CD4-positive, CD25-positive, alpha-beta regulatory T cell (primary cell): ENCODE results near the gene ITGA4. TPM values are rescaled to one million over a fixed set of nuclear protein-coding genes. Genes with fewer than 3 reads are reported as not detected.

Source experiments
- ATAC-seq, 2 donors: fragments of 150-1000 bp; cut with Tn5 transposase; one replicate each; pipeline ENCODE4 v1.10.0; 2021; ENCODE audit warnings: low read depth in 2 of 2, moderate number of reproducible peaks in 2 of 2, moderate library complexity in 1 of 2
- DNase-seq, 3 donors: peaks; one replicate each; pipeline versions ENCODE4 v3.0.0 to v3.0.0-alpha.2; 2012 to 2022; ENCODE audit warnings: mixed read lengths in 1 of 3
- H3K27ac ChIP-seq: one replicate; pipeline ENCODE4 v1.7.0; 2013; ENCODE audit warnings: mild to moderate bottlenecking, low read length; ENCODE audit not compliant: insufficient read depth, poor library complexity, severe bottlenecking
- H3K27me3 ChIP-seq: one replicate; pipeline ENCODE4 v1.7.0; 2013; ENCODE audit warnings: low read length; ENCODE audit not compliant: control insufficient read depth, insufficient read depth
- H3K36me3 ChIP-seq: one replicate; pipeline ENCODE4 v1.7.0; 2013; ENCODE audit warnings: mild to moderate bottlenecking, low read length, moderate library complexity; ENCODE audit not compliant: control insufficient read depth, insufficient read depth
- H3K4me1 ChIP-seq: 2 replicates; pipeline ENCODE4 v1.7.0; 2013; ENCODE audit warnings: mild to moderate bottlenecking, low read length; ENCODE audit not compliant: insufficient read depth, control insufficient read depth, poor library complexity, severe bottlenecking
- H3K4me3 ChIP-seq: one replicate; pipeline ENCODE4 v1.7.0; 2013; ENCODE audit warnings: low read depth, mild to moderate bottlenecking, low read length, moderate library complexity
- H3K9me3 ChIP-seq, 2 experiments: 1 replicate in 1 of 2; 2 replicates in 1 of 2; pipeline ENCODE4 v1.7.0; 2013; ENCODE audit warnings: low read length in 2 of 2, mild to moderate bottlenecking in 1 of 2, moderate library complexity in 1 of 2; ENCODE audit not compliant: control insufficient read depth in 2 of 2
- H3K27ac Mint-ChIP-seq, 3 donors: one replicate each; pipeline ENCODE4 v1.8.0; 2020 to 2022; ENCODE audit warnings: mild to moderate bottlenecking in 3 of 3, mixed read lengths in 3 of 3, moderate library complexity in 2 of 3
- H3K27me3 Mint-ChIP-seq: one replicate; pipeline ENCODE4 v1.8.0; 2022; ENCODE audit warnings: mild to moderate bottlenecking, mixed read lengths
- H3K36me3 Mint-ChIP-seq: one replicate; pipeline ENCODE4 v1.8.0; 2020; ENCODE audit warnings: mixed read lengths
- H3K4me1 Mint-ChIP-seq, 4 donors: one replicate each; pipeline ENCODE4 v1.8.0; 2020 to 2022; ENCODE audit warnings: mixed read lengths in 4 of 4, mild to moderate bottlenecking in 1 of 4
- H3K4me3 Mint-ChIP-seq, 4 donors: one replicate each; pipeline ENCODE4 v1.8.0; 2020 to 2022; ENCODE audit warnings: mild to moderate bottlenecking in 4 of 4, mixed read lengths in 4 of 4, moderate library complexity in 3 of 4
- H3K9me3 Mint-ChIP-seq, 7 donors: one replicate each; pipeline ENCODE4 v1.8.0; 2020 to 2022; ENCODE audit warnings: mixed read lengths in 7 of 7, mild to moderate bottlenecking in 3 of 7, moderate library complexity in 2 of 7
- polyA plus RNA-seq, 4 donors: library from polyadenylated mRNA; unstranded; fragments of 300-500 nt; fragmentation: Illumina TruSeq; gene quantifications; one replicate each; pipeline ENCODE4 v1.2.3, GENCODE V29; 2021
- total RNA-seq: library from RNA; stranded (reverse); gene quantifications from one replicate; pipeline ENCODE4 v1.2.3, GENCODE V29; 2022

Gene ITGA4
- 18.8 TPM for total RNA-seq
- 10 to 100 TPM; 38.0 to 86.0 (median 64.9) TPM for polyA plus RNA-seq

DNA sequence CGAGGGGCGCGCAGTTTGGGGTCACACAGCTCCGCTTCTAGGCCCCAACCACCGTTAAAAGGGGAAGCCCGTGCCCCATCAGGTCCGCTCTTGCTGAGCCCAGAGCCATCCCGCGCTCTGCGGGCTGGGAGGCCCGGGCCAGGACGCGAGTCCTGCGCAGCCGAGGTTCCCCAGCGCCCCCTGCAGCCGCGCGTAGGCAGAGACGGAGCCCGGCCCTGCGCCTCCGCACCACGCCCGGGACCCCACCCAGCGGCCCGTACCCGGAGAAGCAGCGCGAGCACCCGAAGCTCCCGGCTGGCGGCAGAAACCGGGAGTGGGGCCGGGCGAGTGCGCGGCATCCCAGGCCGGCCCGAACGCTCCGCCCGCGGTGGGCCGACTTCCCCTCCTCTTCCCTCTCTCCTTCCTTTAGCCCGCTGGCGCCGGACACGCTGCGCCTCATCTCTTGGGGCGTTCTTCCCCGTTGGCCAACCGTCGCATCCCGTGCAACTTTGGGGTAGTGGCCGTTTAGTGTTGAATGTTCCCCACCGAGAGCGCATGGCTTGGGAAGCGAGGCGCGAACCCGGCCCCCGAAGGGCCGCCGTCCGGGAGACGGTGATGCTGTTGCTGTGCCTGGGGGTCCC is at the start of gene ITGA4:
Gene ITGA4 (plus strand): TSS at position 266 of the 620 bp plus-strand sequence. CDS start 269 bp downstream, at position 535.
- Mint-ChIP-seq H3K4me3 (peak within 1 kb of the TSS; percentile 89 to 96 (median 94)), H3K9me3 (no peaks in the 10 kb centered on the region), H3K4me1 (peaks cover 24 to 61% (median 38%) of the 10 kb centered on the region in 4 donors), H3K27me3 (no peaks in the 10 kb centered on the region), H3K36me3 (no peaks in the 10 kb centered on the region), H3K27ac (peak within 1 kb of the TSS; percentile 87 to 95 (median 95))
- peaks cover 2% of the 10 kb centered on the region for H3K27me3 ChIP-seq
- H3K9me3 ChIP-seq = no peaks in the 10 kb centered on the region
- no peaks in the 10 kb centered on the region for H3K36me3 ChIP-seq
- peak within 1 kb of the TSS; percentile 94 for H3K4me3 ChIP-seq
- DNase-seq (peak; percentile 62 to 91 (median 76)), ATAC-seq (peak; percentile 83 to 84)
- H3K4me1 ChIP-seq = peaks cover 36% of the 10 kb centered on the region
- peak within 1 kb of the TSS; percentile 81 for H3K27ac ChIP-seq

DNA sequence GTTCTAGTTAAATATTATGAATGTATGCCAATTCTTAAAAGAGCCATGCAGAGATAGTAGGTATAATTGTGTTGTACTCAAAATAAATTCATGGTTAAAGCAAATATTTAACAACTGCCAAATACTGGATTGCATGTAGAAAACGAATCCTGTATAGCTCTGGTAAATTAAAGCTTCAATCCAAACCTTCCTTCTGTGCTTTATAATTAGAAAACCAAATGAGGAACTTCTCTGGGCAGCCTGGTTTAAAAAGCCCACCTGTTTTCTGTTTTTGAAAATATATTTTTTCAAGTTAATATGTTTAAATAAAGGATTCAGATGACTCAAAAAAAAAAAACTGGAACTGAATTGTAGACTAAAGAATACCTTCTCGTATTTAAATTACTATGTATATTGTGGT is 48.3 kb upstream of the ITGA4 start:
- H3K9me3 ChIP-seq = peaks cover 0 to 1% of the 10 kb centered on the region in 2 experiments
- Mint-ChIP-seq H3K36me3 (peaks cover 10% of the 10 kb centered on the region), H3K4me1 (peaks cover 0 to 5% (median 4%) of the 10 kb centered on the region in 4 donors), H3K27me3 (peaks cover 1% of the 10 kb centered on the region), H3K9me3 (peaks cover 0 to 9% (median 2%) of the 10 kb centered on the region in 7 donors), H3K4me3 (no peak overlapping the region), H3K27ac (no peak overlapping the region)
- H3K27ac ChIP-seq = no peak overlapping the region
- DNase-seq (no peak), ATAC-seq (no peak)
- H3K4me1 ChIP-seq = no peaks in the 10 kb centered on the region
- H3K36me3 ChIP-seq = no peaks in the 10 kb centered on the region
- H3K4me3 ChIP-seq = no peak overlapping the region
- H3K27me3 ChIP-seq = no peaks in the 10 kb centered on the region

DNA sequence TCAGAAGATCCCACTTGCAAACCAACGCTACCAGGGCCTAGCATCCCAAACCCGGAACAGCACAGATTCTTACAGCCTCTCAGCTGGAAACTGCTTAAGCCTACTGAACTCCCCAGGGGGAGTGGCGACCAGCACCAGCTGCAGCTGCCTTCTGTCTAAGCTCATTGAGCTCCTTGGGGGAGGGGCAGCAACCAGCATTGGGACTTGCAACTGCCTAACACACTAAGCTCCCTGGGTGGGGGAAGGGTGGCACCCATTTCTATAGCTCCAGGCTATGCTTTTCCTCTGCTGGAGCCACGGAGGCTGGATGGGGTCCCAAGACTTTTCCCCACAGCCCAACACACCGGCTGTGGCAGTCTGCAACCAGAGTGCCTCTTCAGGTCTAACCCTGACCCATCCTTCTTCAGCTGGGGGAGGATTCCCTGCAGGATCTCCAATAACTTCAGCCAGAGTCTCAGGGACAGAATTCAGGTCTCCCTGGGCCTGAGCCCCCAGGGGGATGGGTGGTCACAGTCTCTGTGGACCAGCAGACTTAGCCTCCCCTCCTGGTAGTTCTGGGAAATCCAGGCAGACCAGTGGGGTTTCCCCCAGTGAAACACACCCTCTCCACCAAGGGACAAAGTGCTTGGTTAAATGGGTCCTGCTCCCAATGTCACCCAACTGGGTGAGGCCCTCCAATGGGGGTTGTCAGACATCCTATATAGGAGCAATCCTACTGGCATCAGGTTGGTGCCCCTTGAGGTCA is 45.9 kb upstream of the ITGA4 start:
- no peak overlapping the region for H3K27ac ChIP-seq
- no peak overlapping the region for H3K4me3 ChIP-seq
- Mint-ChIP-seq H3K36me3 (peaks cover 9% of the 10 kb centered on the region), H3K27me3 (peaks cover 7% of the 10 kb centered on the region), H3K27ac (peak overlapping the region in 1 of 3 donors; percentile 42), H3K9me3 (peaks cover 0 to 16% (median 5%) of the 10 kb centered on the region in 7 donors), H3K4me3 (no peak overlapping the region), H3K4me1 (peaks cover 0 to 4% (median 0%) of the 10 kb centered on the region in 4 donors)
- DNase-seq (no peak), ATAC-seq (no peak)
- H3K4me1 ChIP-seq = no peaks in the 10 kb centered on the region
- H3K9me3 ChIP-seq = no peaks in the 10 kb centered on the region
- no peaks in the 10 kb centered on the region for H3K27me3 ChIP-seq
- H3K36me3 ChIP-seq = no peaks in the 10 kb centered on the region

DNA sequence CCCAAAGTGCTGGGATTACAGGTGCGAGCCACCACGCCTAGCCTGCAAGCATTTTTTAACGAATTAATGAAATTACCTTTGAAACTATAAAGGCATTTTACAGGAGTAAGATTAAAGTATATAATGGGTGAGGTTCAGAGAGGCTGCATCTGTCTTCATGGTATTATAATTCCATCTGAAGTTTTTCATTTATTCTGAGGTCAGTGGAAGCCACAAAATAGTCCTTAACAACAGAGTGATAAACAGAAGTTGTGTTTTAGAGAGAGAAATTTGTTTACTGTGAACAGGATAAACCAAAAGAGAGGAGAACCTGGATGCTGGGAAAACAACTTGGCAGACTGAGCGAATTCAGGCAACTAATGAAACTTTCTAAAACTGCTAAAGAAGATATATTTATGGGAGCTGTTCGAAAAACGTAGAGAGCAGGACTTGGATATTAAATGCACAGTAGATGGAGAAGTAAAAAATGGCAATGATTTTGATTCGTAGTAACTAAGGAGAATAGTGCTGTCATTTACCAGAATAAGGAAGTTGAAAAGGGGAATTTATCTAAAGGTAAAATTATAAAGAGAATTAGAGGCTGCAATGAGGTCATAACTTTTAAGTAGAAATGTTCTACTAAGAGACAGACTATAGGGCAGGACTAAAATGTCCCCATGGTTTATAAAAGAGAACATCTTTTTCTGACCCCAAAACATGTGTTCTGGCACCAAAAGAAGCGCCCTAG is 37.9 kb upstream of the ITGA4 start:
- Histone ChIP-seq H3K9me3 (no peaks in the 10 kb centered on the region), H3K4me1 (no peaks in the 10 kb centered on the region), H3K36me3 (no peaks in the 10 kb centered on the region), H3K27ac (no peak overlapping the region), H3K27me3 (no peaks in the 10 kb centered on the region), H3K4me3 (no peak overlapping the region)
- Mint-ChIP-seq H3K4me1 (peaks cover 11 to 18% (median 15%) of the 10 kb centered on the region in 4 donors), H3K27ac (no peak overlapping the region), H3K27me3 (peaks cover 1% of the 10 kb centered on the region), H3K36me3 (peaks cover under 1% of the 10 kb centered on the region), H3K4me3 (no peak overlapping the region), H3K9me3 (peaks cover 0 to 6% (median 4%) of the 10 kb centered on the region in 7 donors)
- ATAC-seq (no peak), DNase-seq (no peak)

DNA sequence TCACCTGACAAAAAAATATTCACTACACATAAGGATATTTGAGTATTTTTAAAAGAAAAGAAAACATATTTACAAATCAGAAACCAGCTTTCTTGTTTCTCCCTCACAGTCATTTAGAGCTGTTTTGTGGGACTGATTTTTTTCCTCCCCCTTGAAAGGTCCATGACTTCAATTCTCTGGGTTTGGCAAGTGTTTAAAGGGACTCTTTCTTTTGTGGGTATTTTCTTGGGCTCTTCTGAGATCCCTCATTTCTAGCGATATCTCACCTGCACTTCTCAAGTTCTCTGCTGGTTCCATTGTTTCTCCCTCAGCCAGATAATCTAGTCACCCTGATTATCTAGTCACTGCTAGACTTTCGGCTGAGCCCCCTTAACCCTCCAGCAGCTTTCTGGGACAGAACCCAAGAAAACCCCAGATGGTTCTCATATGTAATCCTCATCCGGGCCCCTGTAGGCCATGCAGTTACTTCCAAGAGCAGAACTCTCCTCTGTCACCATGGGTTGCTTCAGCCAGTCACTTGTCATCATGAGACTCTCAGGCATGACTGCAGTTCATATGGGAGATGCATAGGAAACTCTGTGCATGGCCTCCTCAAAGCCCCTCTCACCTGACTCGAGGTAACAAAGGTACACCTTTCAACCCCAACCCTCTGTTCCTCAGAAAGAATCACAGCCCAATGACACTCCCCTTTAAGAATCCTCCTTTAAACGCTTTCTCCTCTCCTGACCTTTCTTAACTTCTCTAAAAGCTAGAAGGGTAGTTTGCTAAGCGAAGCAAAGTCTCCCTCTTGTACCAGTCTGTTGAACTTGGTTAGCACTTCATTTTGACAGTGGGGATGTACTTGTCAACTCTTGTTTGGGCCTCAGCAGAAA is 36.7 kb upstream of the ITGA4 start:
- peaks cover 11 to 17% (median 14%) of the 10 kb centered on the region in 4 donors for H3K4me1 Mint-ChIP-seq
- no peaks in the 10 kb centered on the region for H3K4me1 ChIP-seq
- no peaks in the 10 kb centered on the region for H3K9me3 ChIP-seq
- no peak for DNase-seq
- H3K36me3 Mint-ChIP-seq = no peaks in the 10 kb centered on the region
- H3K36me3 ChIP-seq = no peaks in the 10 kb centered on the region
- ATAC-seq = no peak
- no peaks in the 10 kb centered on the region for H3K27me3 Mint-ChIP-seq
- no peak overlapping the region for H3K27ac ChIP-seq
- no peak overlapping the region for H3K4me3 ChIP-seq
- peak overlapping the region; percentile 4 to 66 (median 61) for H3K27ac Mint-ChIP-seq
- H3K27me3 ChIP-seq = no peaks in the 10 kb centered on the region
- peak overlapping the region in 1 of 4 donors; percentile 10 for H3K4me3 Mint-ChIP-seq
- H3K9me3 Mint-ChIP-seq = peaks cover 0 to 3% (median 1%) of the 10 kb centered on the region in 7 donors

DNA sequence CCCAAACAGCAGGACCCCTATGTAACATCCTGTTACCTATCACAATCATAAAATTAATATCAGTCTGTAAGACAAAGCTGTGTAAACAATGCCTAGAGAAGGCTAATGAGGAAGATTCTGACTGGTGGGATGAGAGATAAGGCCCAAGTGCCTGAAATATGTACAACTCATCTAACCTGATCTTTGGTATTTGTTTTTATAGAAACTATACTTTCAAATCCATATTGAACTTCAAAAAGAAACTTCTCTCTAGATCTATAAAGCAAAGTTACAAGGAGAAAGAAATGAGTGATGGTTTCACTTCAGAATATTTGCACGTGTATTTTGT is 36.1 kb upstream of the ITGA4 start:
- Histone ChIP-seq H3K27me3 (no peaks in the 10 kb centered on the region), H3K4me1 (no peaks in the 10 kb centered on the region), H3K4me3 (no peak overlapping the region), H3K9me3 (no peaks in the 10 kb centered on the region), H3K36me3 (no peaks in the 10 kb centered on the region), H3K27ac (no peak overlapping the region)
- ATAC-seq (no peak), DNase-seq (peak in 1 of 3 donors; percentile 18)
- Mint-ChIP-seq H3K4me3 (no peak overlapping the region), H3K27me3 (no peaks in the 10 kb centered on the region), H3K36me3 (no peaks in the 10 kb centered on the region), H3K4me1 (peaks cover 11 to 17% (median 14%) of the 10 kb centered on the region in 4 donors), H3K27ac (peak overlapping the region; percentile 4 to 66 (median 61)), H3K9me3 (peaks cover 0 to 2% (median 0%) of the 10 kb centered on the region in 7 donors)

DNA sequence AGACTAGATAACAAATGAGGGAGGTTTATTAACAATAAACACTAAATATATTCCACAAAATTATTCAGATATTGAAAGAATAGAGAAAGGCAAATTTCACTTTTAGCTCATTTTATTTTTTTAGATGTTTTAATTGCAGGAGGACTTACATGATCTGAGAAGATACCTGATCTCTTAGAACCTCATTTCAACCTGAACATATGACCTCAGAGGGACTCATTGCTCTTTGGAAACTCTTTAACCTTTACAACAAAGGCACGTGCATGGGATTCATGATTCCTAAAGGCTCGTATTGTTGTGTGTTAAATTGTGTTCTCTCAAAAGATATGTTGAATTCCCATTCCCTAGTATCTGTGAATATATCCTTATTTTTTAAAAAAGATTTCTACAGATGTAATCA is 35.7 kb upstream of the ITGA4 start:
- no peaks in the 10 kb centered on the region for H3K9me3 ChIP-seq
- no peaks in the 10 kb centered on the region for H3K4me1 ChIP-seq
- H3K27ac Mint-ChIP-seq = peak overlapping the region in 1 of 3 donors; percentile 66
- H3K4me3 Mint-ChIP-seq = no peak overlapping the region
- DNase-seq = no peak
- H3K9me3 Mint-ChIP-seq = peaks cover 0 to 2% (median 0%) of the 10 kb centered on the region in 7 donors
- no peak overlapping the region for H3K4me3 ChIP-seq
- no peaks in the 10 kb centered on the region for H3K27me3 Mint-ChIP-seq
- no peaks in the 10 kb centered on the region for H3K36me3 ChIP-seq
- H3K27ac ChIP-seq = no peak overlapping the region
- peaks cover 11 to 17% (median 12%) of the 10 kb centered on the region in 4 donors for H3K4me1 Mint-ChIP-seq
- ATAC-seq = no peak
- no peaks in the 10 kb centered on the region for H3K36me3 Mint-ChIP-seq
- no peaks in the 10 kb centered on the region for H3K27me3 ChIP-seq
